ENCODE results near the gene CLCN4. TPM values are rescaled to one million over a fixed set of nuclear protein-coding genes. Genes with fewer than 3 reads are reported as not detected.
A peak's percentile ranks its signal among the peaks of the same experiment; 100 is the strongest.

Gene CLCN4
- total RNA-seq, 1 experiment from 2014 or later: 6.9 TPM

- no peaks in the 10 kb centered on the region for H3K23me2 ChIP-seq (ENCODE audit: insufficient read length, low read depth, low read length, poor library complexity, severe bottlenecking)
- DNase-seq: peak; percentile 63
- no peak overlapping the region for H4K91ac ChIP-seq (ENCODE audit: insufficient read length, low read depth, low read length)
- Mint-ChIP-seq H3K9me3 (peaks cover 80 to 84% of the 10 kb centered on the region in 2 experiments), H3K4me1 (no peaks in the 10 kb centered on the region), H3K27me3 (ENCODE audit: low read depth) (no peaks in the 10 kb centered on the region; the same call in 1 of the 2 replicates), H3K27ac (no peak overlapping the region), H3K36me3 (ENCODE audit: insufficient read depth in 1 of 3, low read depth in 3 of 3) (peaks cover 70 to 79% (median 76%) of the 10 kb centered on the region in 3 experiments), H3K4me3 (no peak overlapping the region)
- no peak overlapping the region for H3K14ac ChIP-seq (ENCODE audit: insufficient read depth, low read length)
- H3K9ac ChIP-seq (ENCODE audit: extremely low read depth, insufficient read length, low read length): no peak overlapping the region
- no CpG with 5 or more reads among the region's 16 CpGs for WGBS (ENCODE audit: extremely low coverage, insufficient read length, low lambda C conversion rate)
- H3K27ac ChIP-seq (ENCODE audit: insufficient read length, low read depth, low read length): no peak overlapping the region
- H3T11ph ChIP-seq (ENCODE audit: low read length): no peak overlapping the region
- H3K79me1 ChIP-seq (ENCODE audit: insufficient read depth, low read depth, low read length, poor library complexity, severe bottlenecking): no peaks in the 10 kb centered on the region
- H2BK15ac ChIP-seq (ENCODE audit: low read depth, low read length): no peak overlapping the region
- peak; percentile 100 for TF ChIP-seq CTCF (conservative IDR thresholded peaks at IDR 0.05)
- no peak overlapping the region for H2BK120ac ChIP-seq (ENCODE audit: low read depth, low read length, poor library complexity, severe bottlenecking)
- no peak overlapping the region for H3K18ac ChIP-seq (ENCODE audit: insufficient read length, low read depth, low read length)
- H2AFZ ChIP-seq (ENCODE audit: low read length): no peak overlapping the region
- H3K56ac ChIP-seq (ENCODE audit: insufficient read length, low read depth, low read length): no peak overlapping the region
- H2BK20ac ChIP-seq (ENCODE audit: low read depth, low read length, poor library complexity, severe bottlenecking): no peak overlapping the region
- no peaks in the 10 kb centered on the region for H3K79me2 ChIP-seq (ENCODE audit: insufficient read depth, low read length)
- H2BK5ac ChIP-seq (ENCODE audit: insufficient read length, low read length): no peak overlapping the region
- H3K23ac ChIP-seq (ENCODE audit: insufficient read length, low read depth, low read length): no peak overlapping the region
- no peaks in the 10 kb centered on the region for H3K27me3 ChIP-seq (ENCODE audit: insufficient read depth, low read length)
- H4K5ac ChIP-seq (ENCODE audit: insufficient read length, low read depth, low read length): no peak overlapping the region
- H2BK12ac ChIP-seq (ENCODE audit: insufficient read length, low read depth, low read length): no peak overlapping the region
- no peaks in the 10 kb centered on the region for H4K20me1 ChIP-seq (ENCODE audit: control insufficient read depth, insufficient read depth, insufficient read length)
- no peak overlapping the region for H3K4me2 ChIP-seq (ENCODE audit: insufficient read depth, insufficient read length, low read length)
- H3K4me1 ChIP-seq (ENCODE audit: insufficient read depth, low read length): no peaks in the 10 kb centered on the region
- H4K8ac ChIP-seq (replicated peaks; ENCODE audit: insufficient read length, low read depth, low read length): no peak overlapping the region
- H3K9me3 ChIP-seq (ENCODE audit: control insufficient read depth, low read depth, low read length): peaks cover 42% of the 10 kb centered on the region
- H3K4ac ChIP-seq (ENCODE audit: low read depth, low read length): no peak overlapping the region
- H2AK5ac ChIP-seq (ENCODE audit: insufficient read length, low read length): no peak overlapping the region
Measured at GRCh38 chrX:10119399-10119990, 37.3 kb upstream of the CLCN4 start.
